NCI-H460 (cell line): Measurements from ENCODE around the gene PKP1. TPM values are rescaled to one million over a fixed set of nuclear protein-coding genes. Genes with fewer than 3 reads are reported as not detected.

ENCODE experiments used
- DNase-seq: peaks from one replicate; pipeline ENCODE4 v3.0.0-alpha.2; 2016; ENCODE audit warnings: low read depth; ENCODE audit errors: extremely low read depth
- total RNA-seq: library from RNA; depleted of rRNA; stranded (reverse); fragments of >200 nt; shearing (Covaris generic); gene quantifications from 2 replicates; pipeline ENCODE4 v1.2.3, GENCODE V29; 2014

PKP1 gene
- total RNA-seq, 1 experiment from 2014 or later, result 0.07 TPM

DNA sequence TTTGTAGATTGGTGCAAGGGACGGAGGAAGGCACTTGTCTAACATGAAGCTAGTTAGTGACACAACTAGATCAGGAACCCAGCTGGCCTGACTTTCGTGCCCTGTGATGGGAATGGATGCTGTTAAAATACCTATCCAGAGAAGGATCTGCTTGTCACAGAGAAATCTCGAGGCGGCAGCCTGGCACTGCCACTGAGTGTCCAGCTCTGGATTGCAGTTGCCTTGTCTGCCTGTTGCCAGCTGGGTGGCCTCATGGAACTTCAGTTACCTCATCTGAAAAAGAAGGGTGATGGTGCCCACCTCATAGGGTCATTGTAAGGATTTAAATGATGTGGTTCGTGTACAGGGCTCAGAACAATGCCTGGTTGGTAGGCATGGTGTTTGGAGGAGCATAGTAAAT lies 2.4 kb upstream of the PKP1 start:
- DNase-seq, result no peak

GRCh38 chr1:201281573-201281972 lies 1.7 kb upstream of the PKP1 start:
- DNase-seq, result no peak

GRCh38 chr1:201282216-201282615 lies 1.1 kb upstream of the PKP1 start:
- DNase-seq, result no peak

- no peak for DNase-seq
Observed at GRCh38 chr1:201283836-201284553, 689 bp downstream of the PKP1 start.

DNA sequence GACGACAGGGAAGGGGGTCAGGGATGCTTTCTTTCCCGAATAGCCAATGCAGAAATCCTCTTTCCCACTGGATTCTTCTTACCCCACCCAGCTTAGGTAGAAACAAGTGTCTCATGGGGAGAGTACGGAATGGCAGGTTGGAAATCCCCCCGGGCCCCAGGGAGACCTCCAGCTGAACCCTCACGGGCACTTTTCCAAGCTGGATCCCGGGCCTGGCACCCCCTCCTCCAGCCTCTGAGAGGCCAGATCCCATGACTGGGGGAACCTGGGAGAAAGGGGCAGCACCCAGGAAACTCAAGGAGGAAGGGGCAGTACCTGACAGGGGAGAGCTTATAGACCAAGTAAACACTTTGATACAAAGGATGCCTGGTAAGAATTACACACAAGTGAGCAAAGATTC lies 1.3 kb downstream of the PKP1 start:
- no peak for DNase-seq

GRCh38 chr1:201285846-201286245 lies 2.5 kb downstream of the PKP1 start:
- no peak for DNase-seq

DNA sequence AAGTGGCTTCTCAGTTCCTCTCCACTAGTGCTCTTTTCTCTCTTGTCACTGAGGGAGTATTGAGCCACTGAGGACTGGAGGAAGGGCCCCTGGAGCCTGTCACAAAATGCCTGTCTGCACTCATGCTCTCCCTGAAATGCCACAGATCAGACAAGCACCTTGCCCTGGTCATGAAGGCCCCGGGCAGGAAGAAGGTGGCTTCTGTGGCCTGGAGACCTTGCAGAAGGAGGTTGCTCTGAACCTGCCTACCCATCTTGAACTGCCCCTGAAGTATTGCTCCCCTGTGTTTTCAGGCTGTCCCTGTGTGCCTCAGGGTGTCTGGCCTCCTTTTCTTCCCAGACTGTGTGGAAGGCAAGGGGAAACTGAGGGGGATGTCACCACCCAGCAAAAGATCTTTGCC lies 3.1 kb downstream of the PKP1 start:
- no peak for DNase-seq

DNA sequence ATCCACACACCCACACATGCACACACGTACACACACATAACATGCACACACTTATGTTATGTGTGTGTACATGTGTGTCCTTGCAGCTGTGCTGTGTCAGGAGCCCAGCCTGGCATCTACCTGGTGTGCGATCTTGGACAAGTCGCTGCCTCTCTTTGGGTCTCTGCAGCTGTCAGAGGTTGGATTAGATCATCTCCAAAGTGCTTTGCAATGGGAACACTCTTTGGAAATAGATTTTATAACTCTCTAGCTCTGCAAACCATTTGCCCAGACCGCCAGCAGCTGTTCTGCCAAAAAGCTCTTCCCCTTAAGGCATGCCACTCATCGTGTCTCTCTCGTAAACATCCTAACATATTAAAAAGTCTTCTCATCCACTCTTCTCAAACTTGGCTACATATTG lies 4.7 kb downstream of the PKP1 start:
- DNase-seq, result no peak

- DNase-seq, result no peak
Observed at GRCh38 chr1:201288765-201289164, 5.5 kb downstream of the PKP1 start.

- no peak for DNase-seq
Observed at GRCh38 chr1:201290551-201290950, 7.2 kb downstream of the PKP1 start.

DNA sequence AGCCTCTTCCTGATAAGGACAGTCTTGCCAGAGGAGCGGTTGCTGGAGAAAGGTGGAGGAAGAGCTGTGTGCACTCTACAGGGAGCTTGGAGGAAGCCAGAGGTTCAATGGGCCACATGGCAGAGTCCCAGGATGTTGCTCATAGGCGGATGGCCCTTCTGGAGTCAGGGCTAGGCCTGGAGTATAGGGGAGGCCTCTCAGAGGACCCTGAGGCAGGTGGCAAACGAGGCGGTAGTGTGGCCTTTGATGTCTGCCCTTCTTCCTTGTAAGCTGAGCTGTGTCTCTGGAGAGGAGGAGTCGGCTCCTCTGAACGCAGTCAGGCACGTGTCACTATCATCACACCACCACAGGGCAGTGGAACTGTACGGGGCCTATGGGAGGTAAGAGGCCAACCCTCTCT lies 8.6 kb downstream of the PKP1 start:
- no peak for DNase-seq

GRCh38 chr1:201294876-201295275 lies 11.6 kb downstream of the PKP1 start:
- DNase-seq, result no peak

DNA sequence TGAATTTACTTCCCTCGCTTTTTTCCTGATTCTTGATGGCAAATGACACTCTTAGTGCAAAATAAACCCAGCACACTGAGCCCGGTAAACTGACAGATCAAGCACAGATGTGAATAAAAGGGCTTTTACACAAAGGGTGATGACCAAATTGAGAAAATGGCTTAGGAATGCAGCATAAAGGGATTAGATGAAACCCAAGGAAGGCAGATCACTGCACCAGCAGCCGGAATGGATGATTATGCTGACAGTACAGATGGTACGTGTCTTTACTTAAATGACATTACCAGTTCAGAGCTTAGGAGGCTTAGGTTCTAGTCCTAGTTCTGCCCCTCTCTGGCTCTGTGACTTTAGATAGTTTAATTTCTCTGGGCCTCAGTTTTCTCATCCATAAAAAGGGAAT lies 12.0 kb downstream of the PKP1 start:
- no peak for DNase-seq

DNA sequence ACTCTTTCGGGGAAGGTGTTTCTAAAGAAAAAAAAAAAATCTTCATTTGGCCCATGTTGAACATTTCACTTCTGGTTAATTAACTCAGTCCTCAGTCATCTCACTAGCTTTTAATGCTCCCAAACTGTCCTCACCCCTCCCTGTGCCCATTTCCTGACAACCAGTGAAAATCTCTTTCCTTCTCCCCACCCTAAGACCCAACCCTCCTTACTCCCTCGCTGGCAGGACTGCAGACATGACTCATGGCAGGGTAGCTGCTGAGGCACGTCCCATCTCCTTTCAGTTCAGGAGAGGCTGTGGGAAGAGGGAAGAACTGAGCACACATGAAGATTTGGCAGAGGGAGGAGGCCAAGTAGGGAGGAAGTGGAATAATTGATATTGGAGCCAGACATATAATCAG lies 12.6 kb downstream of the PKP1 start:
- no peak for DNase-seq

DNA sequence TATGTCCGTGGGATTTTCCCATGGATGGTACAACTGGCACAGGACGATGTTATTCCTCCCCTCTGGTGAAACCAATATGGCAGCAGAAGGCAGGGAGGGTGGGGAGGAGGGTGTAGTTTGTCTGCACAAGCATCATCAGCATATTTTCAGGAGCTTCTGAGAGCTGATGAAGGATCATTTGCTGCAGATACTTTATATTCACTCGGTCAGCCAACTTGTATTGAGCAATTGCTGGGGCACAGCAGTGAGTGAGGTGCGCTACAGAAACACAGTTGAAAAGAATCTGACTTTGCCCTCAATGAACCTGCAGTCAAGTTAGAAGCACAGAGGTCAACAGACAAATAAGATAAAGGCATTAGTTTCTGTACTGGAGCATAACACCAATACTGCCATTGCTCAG lies 13.0 kb downstream of the PKP1 start:
- no peak for DNase-seq

GRCh38 chr1:201298396-201299381 lies 15.4 kb downstream of the PKP1 start:
- DNase-seq, result no peak

GRCh38 chr1:201299968-201300367 lies 16.7 kb downstream of the PKP1 start:
- no peak for DNase-seq

DNA sequence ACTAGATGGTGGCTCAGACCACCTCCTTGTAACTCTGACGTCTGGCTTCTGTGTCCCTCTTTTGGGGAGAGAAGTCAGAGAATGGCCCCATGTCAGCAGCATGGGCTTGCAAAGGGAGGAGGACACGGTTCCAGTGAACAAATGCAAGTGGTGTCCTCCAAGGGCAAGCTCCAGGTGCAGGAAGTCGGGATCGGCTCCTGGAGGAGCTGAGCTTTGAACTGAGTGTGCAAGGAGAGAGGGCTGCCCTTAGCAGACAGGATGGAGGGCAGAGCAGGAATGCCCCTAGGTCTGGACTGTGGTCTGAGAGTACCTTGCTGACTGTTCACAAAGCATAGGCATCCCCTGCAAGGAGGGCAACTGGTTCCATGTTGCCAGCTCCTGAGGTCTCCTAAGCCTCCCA lies 17.3 kb downstream of the PKP1 start:
- no peak for DNase-seq

GRCh38 chr1:201302163-201303152 lies 19.2 kb downstream of the PKP1 start:
- no peak for DNase-seq

- no peak for DNase-seq
Observed at GRCh38 chr1:201304126-201304525, 20.8 kb downstream of the PKP1 start.

GRCh38 chr1:201305815-201306214 lies 22.5 kb downstream of the PKP1 start:
- DNase-seq, result no peak
